Suppressor macrophage treated with lipopolysaccharide for 1 hour (primary cell): ENCODE results near the gene LHB.

Experiments
- DNase-seq, 3 donors: peaks; one replicate each; pipeline ENCODE4 v3.0.0-alpha.2; 2020 to 2022

The LHB gene

GRCh38 chr19:49009828-49010227, 7.1 kb downstream of the LHB start:
- DNase-seq, result no peak

- no peak for DNase-seq
These were observed 10.0 kb downstream of the LHB start for GRCh38 chr19:49006905-49007304.

GRCh38 chr19:49004964-49005614, 11.8 kb downstream of the LHB start:
- DNase-seq, result no peak

GRCh38 chr19:49004133-49004532, 12.8 kb downstream of the LHB start:
- no peak for DNase-seq

- peak; percentile 72 to 82 (median 78) for DNase-seq
These were observed 17.2 kb downstream of the LHB start for GRCh38 chr19:48999481-49000325.

- peak; percentile 70 to 90 (median 74) for DNase-seq
These were observed 18.9 kb downstream of the LHB start for GRCh38 chr19:48997972-48998371.

- DNase-seq, result no peak
These were observed 22.9 kb downstream of the LHB start for GRCh38 chr19:48994035-48994386.

GRCh38 chr19:48993175-48994034, 23.5 kb downstream of the LHB start, which contains the start of the genes GYS1 and RUVBL2:
Gene GYS1, minus strand, starts transcription at chr19:48993309. Its CDS starts 197 bp downstream, at chr19:48993112.
Gene RUVBL2, plus strand, starts transcription at chr19:48993887. Its CDS starts 25 bp downstream, at chr19:48993912.
- peak; percentile 100 for DNase-seq

GRCh38 chr19:48992581-48993174, 24.2 kb downstream of the LHB start:
- peak in 1 of 3 donors; percentile 27 for DNase-seq

GRCh38 chr19:48991873-48992580, 24.9 kb downstream of the LHB start:
- DNase-seq, result peak; percentile 92

- DNase-seq, result no peak
These were observed 25.8 kb downstream of the LHB start for GRCh38 chr19:48991011-48991609.

- DNase-seq, result no peak
These were observed 26.5 kb downstream of the LHB start for GRCh38 chr19:48990400-48990799.

- no peak for DNase-seq
These were observed 27.1 kb downstream of the LHB start for GRCh38 chr19:48989701-48990291.

GRCh38 chr19:48988860-48989259, 28.0 kb downstream of the LHB start:
- DNase-seq, result no peak

GRCh38 chr19:48988286-48988685, 28.6 kb downstream of the LHB start:
- no peak for DNase-seq

- DNase-seq, result no peak
These were observed 29.6 kb downstream of the LHB start for GRCh38 chr19:48987323-48987722.

- peak in 2 of 3 donors; percentile 42 to 46 for DNase-seq
These were observed 30.7 kb downstream of the LHB start for GRCh38 chr19:48986211-48986610.

- DNase-seq, result no peak
These were observed 31.2 kb downstream of the LHB start for GRCh38 chr19:48985711-48986110.

GRCh38 chr19:48982280-48982679, 34.6 kb downstream of the LHB start:
- no peak for DNase-seq

GRCh38 chr19:48977061-48977460, 39.8 kb downstream of the LHB start:
- no peak for DNase-seq
